ENCODE measurements around the gene PAK1.

The PAK1 gene

GRCh38 chr11:77312107-77312506 lies 161.8 kb downstream of the PAK1 start:
- H3K79me2 ChIP-seq (ENCODE audit: insufficient read depth, low read length): no peaks in the 10 kb centered on the region
- H3K36me3 ChIP-seq (ENCODE audit: low read length): no peaks in the 10 kb centered on the region
- TF ChIP-seq EZH2phosphoT487 (conservative IDR thresholded peaks at IDR 0.05; ENCODE audit: low read length) (no peak), CTCF (IDR thresholded peaks at IDR 0.05; ENCODE audit: insufficient read depth, low read length, poor library complexity, severe bottlenecking) (no peak)
- no peak overlapping the region for H3K27ac ChIP-seq (ENCODE audit: low read depth, low read length)
- H3K4me3 ChIP-seq (ENCODE audit: insufficient read depth, low read length, poor library complexity, severe bottlenecking): no peak overlapping the region
- no peaks in the 10 kb centered on the region for H3K9me3 ChIP-seq (ENCODE audit: insufficient read depth, low read length)
- H3K9ac ChIP-seq (ENCODE audit: low read length): no peak overlapping the region
- no peak overlapping the region for H2AFZ ChIP-seq (ENCODE audit: low read depth, low read length, severe bottlenecking)
- no peaks in the 10 kb centered on the region for H3F3A ChIP-seq (ENCODE audit: insufficient read depth)
- H3K9me2 ChIP-seq (replicated peaks; ENCODE audit: insufficient read depth, low read length): no peaks in the 10 kb centered on the region
- H3K27me3 ChIP-seq (ENCODE audit: low read length): no peaks in the 10 kb centered on the region
- H3K4me2 ChIP-seq (ENCODE audit: low read depth, low read length, poor library complexity, severe bottlenecking): no peak overlapping the region
- no peaks in the 10 kb centered on the region for H4K20me1 ChIP-seq (ENCODE audit: low read depth, low read length)

GRCh38 chr11:77311701-77312100 lies 162.2 kb downstream of the PAK1 start:
- H3K4me3 ChIP-seq (ENCODE audit: insufficient read depth, low read length, poor library complexity, severe bottlenecking): no peak overlapping the region
- no peak overlapping the region for H2AFZ ChIP-seq (ENCODE audit: low read depth, low read length, severe bottlenecking)
- H3K9me2 ChIP-seq (replicated peaks; ENCODE audit: insufficient read depth, low read length): no peaks in the 10 kb centered on the region
- no peak overlapping the region for H3K27ac ChIP-seq (ENCODE audit: low read depth, low read length)
- H3F3A ChIP-seq (ENCODE audit: insufficient read depth): no peaks in the 10 kb centered on the region
- H3K4me2 ChIP-seq (ENCODE audit: low read depth, low read length, poor library complexity, severe bottlenecking): no peak overlapping the region
- H3K9ac ChIP-seq (ENCODE audit: low read length): no peak overlapping the region
- no peak for TF ChIP-seq CTCF (IDR thresholded peaks at IDR 0.05; ENCODE audit: insufficient read depth, low read length, poor library complexity, severe bottlenecking)
- no peak for TF ChIP-seq EZH2phosphoT487 (conservative IDR thresholded peaks at IDR 0.05; ENCODE audit: low read length)
- no peaks in the 10 kb centered on the region for H3K9me3 ChIP-seq (ENCODE audit: insufficient read depth, low read length)
- no peaks in the 10 kb centered on the region for H3K27me3 ChIP-seq (ENCODE audit: low read length)
- H4K20me1 ChIP-seq (ENCODE audit: low read depth, low read length): no peaks in the 10 kb centered on the region
- H3K36me3 ChIP-seq (ENCODE audit: low read length): no peaks in the 10 kb centered on the region
- no peaks in the 10 kb centered on the region for H3K79me2 ChIP-seq (ENCODE audit: insufficient read depth, low read length)

GRCh38 chr11:77310721-77311120 lies 163.2 kb downstream of the PAK1 start:
- TF ChIP-seq EZH2phosphoT487 (conservative IDR thresholded peaks at IDR 0.05; ENCODE audit: low read length) (no peak), CTCF (IDR thresholded peaks at IDR 0.05; ENCODE audit: insufficient read depth, low read length, poor library complexity, severe bottlenecking) (no peak)
- no peak overlapping the region for H2AFZ ChIP-seq (ENCODE audit: low read depth, low read length, severe bottlenecking)

More at GRCh38 chr11:77310721-77311120, 163.2 kb downstream of the PAK1 start:
- no peaks in the 10 kb centered on the region for H3F3A ChIP-seq (ENCODE audit: insufficient read depth)
- no peaks in the 10 kb centered on the region for H3K27me3 ChIP-seq (ENCODE audit: low read length)
- H3K9me2 ChIP-seq (replicated peaks; ENCODE audit: insufficient read depth, low read length): no peaks in the 10 kb centered on the region
- H3K27ac ChIP-seq (ENCODE audit: low read depth, low read length): no peak overlapping the region
- H3K9me3 ChIP-seq (ENCODE audit: insufficient read depth, low read length): no peaks in the 10 kb centered on the region
- no peak overlapping the region for H3K4me3 ChIP-seq (ENCODE audit: insufficient read depth, low read length, poor library complexity, severe bottlenecking)
- H3K9ac ChIP-seq (ENCODE audit: low read length): no peak overlapping the region
- no peaks in the 10 kb centered on the region for H3K36me3 ChIP-seq (ENCODE audit: low read length)
- H3K79me2 ChIP-seq (ENCODE audit: insufficient read depth, low read length): no peaks in the 10 kb centered on the region
- no peak overlapping the region for H3K4me2 ChIP-seq (ENCODE audit: low read depth, low read length, poor library complexity, severe bottlenecking)
- H4K20me1 ChIP-seq (ENCODE audit: low read depth, low read length): no peaks in the 10 kb centered on the region

All from SU-DHL-6 (cell line).